GM19324 (cell line): ENCODE measurements around the gene IFT43.
"Not testable (repeated sequence)": the region's sequence is repeated elsewhere in the genome, so short reads cannot be mapped to it uniquely, and the experiment has no call there.

Source experiments
- ATAC-seq: cut with Tn5 transposase; IDR thresholded peaks from one replicate; pipeline ENCODE4 v1.9.1; 2021; ENCODE audit warnings: mild to moderate bottlenecking, moderate library complexity; ENCODE audit not compliant: unreplicated experiment, low FRiP score

IFT43 gene

GRCh38 chr14:76009627-76010026 is 24.1 kb downstream of the IFT43 start:
- ATAC-seq = not testable (repeated sequence)

GRCh38 chr14:76011930-76012329 is 26.4 kb downstream of the IFT43 start:
- no peak for ATAC-seq

GRCh38 chr14:76012354-76012753 is 26.8 kb downstream of the IFT43 start:
- ATAC-seq = no peak

- no peak for ATAC-seq
These were observed 29.6 kb downstream of the IFT43 start for GRCh38 chr14:76015191-76015590.

- ATAC-seq = no peak
These were observed 30.1 kb downstream of the IFT43 start for GRCh38 chr14:76015668-76016067.

- no peak for ATAC-seq
These were observed 34.1 kb downstream of the IFT43 start for GRCh38 chr14:76019676-76020075.

GRCh38 chr14:76022991-76023390 is 37.4 kb downstream of the IFT43 start:
- ATAC-seq = no peak

GRCh38 chr14:76023757-76024156 is 38.2 kb downstream of the IFT43 start:
- ATAC-seq = no peak

- no peak for ATAC-seq
These were observed 38.8 kb downstream of the IFT43 start for GRCh38 chr14:76024211-76024907.

GRCh38 chr14:76034566-76034965 is 49.0 kb downstream of the IFT43 start:
- no peak for ATAC-seq

GRCh38 chr14:76040704-76041103 is 55.1 kb downstream of the IFT43 start:
- ATAC-seq = no peak

- no peak for ATAC-seq
These were observed 60.2 kb downstream of the IFT43 start for GRCh38 chr14:76045773-76046172.

GRCh38 chr14:76050250-76050649 is 64.7 kb downstream of the IFT43 start:
- ATAC-seq = no peak

- ATAC-seq = no peak
These were observed 65.3 kb downstream of the IFT43 start for GRCh38 chr14:76050797-76051392.

- ATAC-seq = no peak
These were observed 66.3 kb downstream of the IFT43 start for GRCh38 chr14:76051717-76052465.

- ATAC-seq = no peak
These were observed 68.2 kb downstream of the IFT43 start for GRCh38 chr14:76053572-76054355.

GRCh38 chr14:76055330-76055729 is 69.8 kb downstream of the IFT43 start:
- no peak for ATAC-seq

GRCh38 chr14:76056128-76056527 is 70.6 kb downstream of the IFT43 start:
- no peak for ATAC-seq

GRCh38 chr14:76057914-76058313 is 72.4 kb downstream of the IFT43 start:
- ATAC-seq = no peak

- no peak for ATAC-seq
These were observed 77.8 kb downstream of the IFT43 start for GRCh38 chr14:76063327-76063726.

- no peak for ATAC-seq
These were observed 80.0 kb downstream of the IFT43 start for GRCh38 chr14:76065519-76065918.
